Esophagus muscularis mucosa (tissue), 4 donors: ENCODE data around the gene CRPPA.

Experiments
- EP300 ChIP-seq: sonication (generic); formaldehyde crosslinking; IDR thresholded peaks from one replicate; pipeline ENCODE4 v1.6.1; 2017; ENCODE audit warnings: antibody characterized with exemption
- POLR2A ChIP-seq: fragments of 450-650 bp; IDR thresholded peaks from one replicate; pipeline ENCODE4 v1.6.1; 2017; ENCODE audit warnings: antibody characterized with exemption, moderate library complexity, mild to moderate bottlenecking, low read depth
- POLR2AphosphoS5 ChIP-seq, 2 donors: sonication (generic); formaldehyde crosslinking; IDR thresholded peaks; one replicate each; pipeline ENCODE4 v1.6.1; 2017; ENCODE audit warnings: antibody characterized with exemption in 2 of 2
- TF ChIP-seq, protein P1 (sequence below), 3 experiments: fragments of 200-600 bp in 2 of 3; fragments of 450-650 bp in 1 of 3; sonication (generic) in 2 of 3; IDR thresholded peaks; one replicate each; pipeline ENCODE4 v1.5.1; 2017 to 2019; ENCODE audit warnings: antibody characterized with exemption in 3 of 3, mild to moderate bottlenecking in 2 of 3, moderate library complexity in 1 of 3

- TF ChIP-seq, protein P1, sequence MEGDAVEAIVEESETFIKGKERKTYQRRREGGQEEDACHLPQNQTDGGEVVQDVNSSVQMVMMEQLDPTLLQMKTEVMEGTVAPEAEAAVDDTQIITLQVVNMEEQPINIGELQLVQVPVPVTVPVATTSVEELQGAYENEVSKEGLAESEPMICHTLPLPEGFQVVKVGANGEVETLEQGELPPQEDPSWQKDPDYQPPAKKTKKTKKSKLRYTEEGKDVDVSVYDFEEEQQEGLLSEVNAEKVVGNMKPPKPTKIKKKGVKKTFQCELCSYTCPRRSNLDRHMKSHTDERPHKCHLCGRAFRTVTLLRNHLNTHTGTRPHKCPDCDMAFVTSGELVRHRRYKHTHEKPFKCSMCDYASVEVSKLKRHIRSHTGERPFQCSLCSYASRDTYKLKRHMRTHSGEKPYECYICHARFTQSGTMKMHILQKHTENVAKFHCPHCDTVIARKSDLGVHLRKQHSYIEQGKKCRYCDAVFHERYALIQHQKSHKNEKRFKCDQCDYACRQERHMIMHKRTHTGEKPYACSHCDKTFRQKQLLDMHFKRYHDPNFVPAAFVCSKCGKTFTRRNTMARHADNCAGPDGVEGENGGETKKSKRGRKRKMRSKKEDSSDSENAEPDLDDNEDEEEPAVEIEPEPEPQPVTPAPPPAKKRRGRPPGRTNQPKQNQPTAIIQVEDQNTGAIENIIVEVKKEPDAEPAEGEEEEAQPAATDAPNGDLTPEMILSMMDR (IDR thresholded peaks at IDR 0.05) = no peak
- no peak for TF ChIP-seq EP300
- TF ChIP-seq POLR2AphosphoS5 (IDR thresholded peaks at IDR 0.05) = no peak
- no peak for TF ChIP-seq POLR2A
Measured at GRCh38 chr7:16446508-16446907, 25.2 kb upstream of the CRPPA start.
